Endothelial cell of umbilical vein (primary cell): ENCODE measurements around the gene SP1.

ENCODE experiments used
- CTCF ChIP-seq, 2 donors: IDR thresholded peaks; 1 replicate in 1 of 2; 2 replicates in 1 of 2; pipeline ENCODE4 v1.5.1; 2011; ENCODE audit warnings: low read length in 2 of 2, mild to moderate bottlenecking in 2 of 2, moderate library complexity in 2 of 2, control low read depth in 1 of 2, inconsistent platforms in 1 of 2, low read depth in 1 of 2; ENCODE audit not compliant: insufficient read depth in 1 of 2; ENCODE audit errors: extremely low read depth in 1 of 2
- EZH2 ChIP-seq: IDR thresholded peaks from 2 replicates; pipeline ENCODE4 v1.6.1; 2012; ENCODE audit warnings: borderline replicate concordance, low read depth, mild to moderate bottlenecking, moderate library complexity, low read length, inconsistent platforms; ENCODE audit not compliant: severe bottlenecking
- GATA2 ChIP-seq: IDR thresholded peaks from 2 replicates; pipeline ENCODE4 v1.7.0; 2011; ENCODE audit warnings: low read depth, mild to moderate bottlenecking, moderate library complexity, mixed read lengths, low read length; ENCODE audit not compliant: insufficient read length, insufficient read depth
- JUN ChIP-seq: IDR thresholded peaks from 2 replicates; pipeline ENCODE4 v1.6.1; 2011; ENCODE audit warnings: borderline replicate concordance, low read depth; ENCODE audit not compliant: insufficient read length, insufficient read depth
- MAX ChIP-seq: IDR thresholded peaks from 2 replicates; pipeline ENCODE4 v1.6.1; 2011; ENCODE audit not compliant: insufficient read depth, insufficient read length
- MYC ChIP-seq: IDR thresholded peaks from one replicate; pipeline ENCODE4 v1.6.1; 2011; ENCODE audit warnings: mild to moderate bottlenecking, low read depth, low read length
- POLR2A ChIP-seq: IDR thresholded peaks from 2 replicates; pipeline ENCODE4 v1.6.1; 2012; ENCODE audit warnings: low read depth, mild to moderate bottlenecking, control low read depth, low read length
- POLR2AphosphoS5 ChIP-seq: IDR thresholded peaks from 2 replicates; pipeline ENCODE4 v1.6.1; 2012; ENCODE audit warnings: low read depth, mild to moderate bottlenecking, control low read depth, low read length, moderate library complexity; ENCODE audit not compliant: insufficient read depth

GRCh38 chr12:53388932-53389331 lies 9.0 kb downstream of the SP1 start:
- no peak for TF ChIP-seq CTCF (IDR thresholded peaks at IDR 0.05; ENCODE audit: extremely low read depth in 1 of 2, insufficient read depth in 1 of 2, low read depth in 1 of 2, low read length in 2 of 2)
- TF ChIP-seq EZH2, result no peak
- no peak for TF ChIP-seq MYC
- no peak for TF ChIP-seq POLR2AphosphoS5
- no peak for TF ChIP-seq POLR2A
- TF ChIP-seq MAX, result no peak
- no peak for TF ChIP-seq GATA2
- TF ChIP-seq JUN, result no peak
